ENCODE measurements around the gene HDAC4. TPM values are rescaled to one million over a fixed set of nuclear protein-coding genes. Genes with fewer than 3 reads are reported as not detected.

The HDAC4 gene
- total and polyA plus RNA-seq, 10 of the 15 experiments (the other 5 are each of a cell fraction or from before 2014, with no cell fraction given) = 0.22 to 15.7 (median 4.8) TPM

GRCh38 chr2:239056611-239057010 is 344.2 kb downstream of the HDAC4 start:
- Histone ChIP-seq H3K27me3 (replicated peaks in 1 of 2; ENCODE audit: control insufficient read depth in 2 of 2, insufficient read depth in 2 of 2, low read length in 1 of 2) (no peaks in the 10 kb centered on the region), H3K27ac (ENCODE audit: control insufficient read depth, insufficient read depth) (no peak overlapping the region), H3K36me3 (ENCODE audit: control insufficient read depth in 2 of 2, insufficient read depth in 2 of 2, low read length in 1 of 2) (no peaks in the 10 kb centered on the region), H3K9me3 (replicated peaks; ENCODE audit: control insufficient read depth, insufficient read depth, low read length) (no peaks in the 10 kb centered on the region), H4K20me1 (ENCODE audit: control insufficient read depth, insufficient read depth) (no peaks in the 10 kb centered on the region), H3K4me3 (no peak overlapping the region), H3K79me2 (ENCODE audit: control insufficient read depth, insufficient read depth, low read length) (no peaks in the 10 kb centered on the region), H3K4me1 (ENCODE audit: control insufficient read depth, insufficient read depth, low read length) (no peaks in the 10 kb centered on the region), H3K4me2 (ENCODE audit: control insufficient read depth, insufficient read depth) (no peak overlapping the region), H3K9ac (ENCODE audit: control insufficient read depth, insufficient read depth, low read length) (no peak overlapping the region), H2AFZ (ENCODE audit: control insufficient read depth, low read depth, low read length) (no peak overlapping the region)
- no peak for DNase-seq (ENCODE audit: low read depth, low spot score)
- ChIA-PET RAD21 (ENCODE audit: unreplicated experiment) (no interaction called here), POLR2A (no interaction called here), CTCF (interaction anchor here (0.5 kb wide), 1 partner anchor 104 kb away, joined by 3 read pairs; no protein-coding TSS in a partner anchor), SMC1A (ENCODE audit: uncharacterized antibody, unreplicated experiment) (no interaction called here)
- TF ChIP-seq, protein P1, sequence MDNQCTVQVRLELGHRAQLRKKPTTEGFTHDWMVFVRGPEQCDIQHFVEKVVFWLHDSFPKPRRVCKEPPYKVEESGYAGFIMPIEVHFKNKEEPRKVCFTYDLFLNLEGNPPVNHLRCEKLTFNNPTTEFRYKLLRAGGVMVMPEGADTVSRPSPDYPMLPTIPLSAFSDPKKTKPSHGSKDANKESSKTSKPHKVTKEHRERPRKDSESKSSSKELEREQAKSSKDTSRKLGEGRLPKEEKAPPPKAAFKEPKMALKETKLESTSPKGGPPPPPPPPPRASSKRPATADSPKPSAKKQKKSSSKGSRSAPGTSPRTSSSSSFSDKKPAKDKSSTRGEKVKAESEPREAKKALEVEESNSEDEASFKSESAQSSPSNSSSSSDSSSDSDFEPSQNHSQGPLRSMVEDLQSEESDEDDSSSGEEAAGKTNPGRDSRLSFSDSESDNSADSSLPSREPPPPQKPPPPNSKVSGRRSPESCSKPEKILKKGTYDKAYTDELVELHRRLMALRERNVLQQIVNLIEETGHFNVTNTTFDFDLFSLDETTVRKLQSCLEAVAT (IDR thresholded peaks at IDR 0.05) = no peak
- TF ChIP-seq, protein P2, sequence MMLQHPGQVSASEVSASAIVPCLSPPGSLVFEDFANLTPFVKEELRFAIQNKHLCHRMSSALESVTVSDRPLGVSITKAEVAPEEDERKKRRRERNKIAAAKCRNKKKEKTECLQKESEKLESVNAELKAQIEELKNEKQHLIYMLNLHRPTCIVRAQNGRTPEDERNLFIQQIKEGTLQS (IDR thresholded peaks at IDR 0.05; ENCODE audit: borderline replicate concordance, extremely low read depth, low read depth, low read length) = no peak
- TF ChIP-seq RELB (IDR thresholded peaks at IDR 0.05; ENCODE audit: low read depth) = no peak
- no TSS peak for BruUV-seq (replicated peaks)
- intact Hi-C loops (cut with micrococcal nuclease; ENCODE audit: unreplicated experiment) (no loop called here), in situ Hi-C loops (cut with MboI) (no loop called here)
- no peak for ATAC-seq
- WGBS (ENCODE audit: insufficient coverage, insufficient replicate concordance, low lambda C conversion rate, missing lambda C conversion rate) = 84% methylated on average over 10 of the region's 10 CpGs
- no peak for FAIRE-seq

Measured in GM12878 (cell line).